SK-N-SH treated with all-trans-retinoic acid at 6 μM for 48 hours (cell line): ENCODE data around the gene ABHD5.

Source experiments
- ATAC-seq: fragments of 200-7000 bp; cut with Tn5 transposase; 3 replicates; pipeline ENCODE4 v1.9.1; 2020; ENCODE audit warnings: mild to moderate bottlenecking, moderate library complexity
- ARNTL ChIP-seq: fragments of 450-650 bp; formaldehyde crosslinking; IDR thresholded peaks from 2 replicates; pipeline ENCODE4 v1.5.0; 2020; ENCODE audit warnings: low read depth, mild to moderate bottlenecking, moderate library complexity, borderline replicate concordance
- BACH2 ChIP-seq: fragments of 250-450 bp; sonication (Bioruptor Pico); IDR thresholded peaks from 2 replicates; pipeline ENCODE4 v1.9.0; 2021; ENCODE audit warnings: mild to moderate bottlenecking, borderline replicate concordance
- CSDC2 ChIP-seq: fragments of 250-450 bp; sonication (Bioruptor Pico); IDR thresholded peaks from 2 replicates; pipeline ENCODE4 v1.5.0; 2020; ENCODE audit warnings: mild to moderate bottlenecking, moderate library complexity
- ESRRG ChIP-seq: fragments of 250-450 bp; sonication (Bioruptor Pico); IDR thresholded peaks from 2 replicates; pipeline ENCODE4 v1.6.1; 2021; ENCODE audit warnings: mild to moderate bottlenecking
- GLIS3 ChIP-seq: fragments of 250-450 bp; sonication (Bioruptor Pico); IDR thresholded peaks from 2 replicates; pipeline ENCODE4 v1.5.0; 2020; ENCODE audit warnings: mild to moderate bottlenecking, moderate library complexity
- ISL1 ChIP-seq: fragments of 250-450 bp; sonication (Bioruptor Pico); IDR thresholded peaks from 2 replicates; pipeline ENCODE4 v2.1.2; 2022; ENCODE audit warnings: mild to moderate bottlenecking, moderate library complexity
- OSR1 ChIP-seq: fragments of 250-450 bp; sonication (Bioruptor Pico); IDR thresholded peaks from 2 replicates; pipeline ENCODE4 v1.8.0; 2022; ENCODE audit warnings: moderate library complexity, mild to moderate bottlenecking, inconsistent platforms
- PPARA ChIP-seq: fragments of 250-450 bp; sonication (Bioruptor Pico); IDR thresholded peaks from 2 replicates; pipeline ENCODE4 v1.5.0; 2020; ENCODE audit warnings: mild to moderate bottlenecking, borderline replicate concordance
- RARB ChIP-seq: fragments of 250-450 bp; sonication (Bioruptor Pico); IDR thresholded peaks from 2 replicates; pipeline ENCODE4 v1.8.0; 2021; ENCODE audit warnings: mild to moderate bottlenecking, moderate library complexity
- SNAI2 ChIP-seq: fragments of 250-450 bp; sonication (Bioruptor Pico); IDR thresholded peaks from 2 replicates; pipeline ENCODE4 v1.5.0; 2020; ENCODE audit warnings: mild to moderate bottlenecking, moderate library complexity
- TCF4 ChIP-seq: fragments of 250-450 bp; sonication (Bioruptor Pico); IDR thresholded peaks from 2 replicates; pipeline ENCODE4 v1.8.0; 2021; ENCODE audit warnings: mild to moderate bottlenecking, moderate library complexity, borderline replicate concordance
- TOX ChIP-seq: fragments of 250-450 bp; sonication (Bioruptor Pico); IDR thresholded peaks from 2 replicates; pipeline ENCODE4 v1.8.0; 2021; ENCODE audit warnings: mild to moderate bottlenecking, moderate library complexity, borderline replicate concordance
- ZC3H10 ChIP-seq: fragments of 250-450 bp; sonication (Bioruptor Pico); IDR thresholded peaks from 2 replicates; pipeline ENCODE4 v1.5.1; 2021; ENCODE audit warnings: mild to moderate bottlenecking, moderate library complexity
- ZFP3 ChIP-seq: fragments of 250-450 bp; sonication (Bioruptor Pico); IDR thresholded peaks from 2 replicates; pipeline ENCODE4 v1.5.0; 2020; ENCODE audit warnings: mild to moderate bottlenecking, moderate library complexity
- ZFP30 ChIP-seq: fragments of 450-650 bp; formaldehyde crosslinking; IDR thresholded peaks from 2 replicates; pipeline ENCODE4 v1.5.0; 2022; ENCODE audit warnings: mild to moderate bottlenecking, moderate library complexity
- ZNF70 ChIP-seq: fragments of 450-650 bp; formaldehyde crosslinking; IDR thresholded peaks from 2 replicates; pipeline ENCODE4 v1.5.0; 2020; ENCODE audit warnings: mild to moderate bottlenecking, moderate library complexity
- ZNF8 ChIP-seq: fragments of 450-650 bp; formaldehyde crosslinking; IDR thresholded peaks from 2 replicates; pipeline ENCODE4 v1.5.0; 2020; ENCODE audit warnings: mild to moderate bottlenecking, moderate library complexity
- TF ChIP-seq, protein P1 (sequence below): fragments of 250-450 bp; sonication (Bioruptor Pico); IDR thresholded peaks from 2 replicates; pipeline ENCODE4 v1.5.0; 2020; ENCODE audit warnings: mild to moderate bottlenecking, moderate library complexity
- TF ChIP-seq, protein P2 (sequence below): fragments of 250-450 bp; sonication (Bioruptor Pico); IDR thresholded peaks from 2 replicates; pipeline ENCODE4 v1.5.1; 2020; ENCODE audit warnings: low read depth, mild to moderate bottlenecking, moderate library complexity
- TF ChIP-seq, protein P3 (sequence below): fragments of 250-450 bp; sonication (Bioruptor Pico); IDR thresholded peaks from 2 replicates; pipeline ENCODE4 v1.5.1; 2021; ENCODE audit warnings: mild to moderate bottlenecking, moderate library complexity
- TF ChIP-seq, protein P4 (sequence below): fragments of 250-450 bp; sonication (Bioruptor Pico); IDR thresholded peaks from 2 replicates; pipeline ENCODE4 v1.8.0; 2020; ENCODE audit warnings: mild to moderate bottlenecking, moderate library complexity, borderline replicate concordance
- TF ChIP-seq, protein P5 (sequence below): fragments of 250-450 bp; sonication (Bioruptor Pico); IDR thresholded peaks from 2 replicates; pipeline ENCODE4 v1.8.0; 2021; ENCODE audit warnings: low read depth, mild to moderate bottlenecking, moderate library complexity, borderline replicate concordance

The ABHD5 gene

DNA sequence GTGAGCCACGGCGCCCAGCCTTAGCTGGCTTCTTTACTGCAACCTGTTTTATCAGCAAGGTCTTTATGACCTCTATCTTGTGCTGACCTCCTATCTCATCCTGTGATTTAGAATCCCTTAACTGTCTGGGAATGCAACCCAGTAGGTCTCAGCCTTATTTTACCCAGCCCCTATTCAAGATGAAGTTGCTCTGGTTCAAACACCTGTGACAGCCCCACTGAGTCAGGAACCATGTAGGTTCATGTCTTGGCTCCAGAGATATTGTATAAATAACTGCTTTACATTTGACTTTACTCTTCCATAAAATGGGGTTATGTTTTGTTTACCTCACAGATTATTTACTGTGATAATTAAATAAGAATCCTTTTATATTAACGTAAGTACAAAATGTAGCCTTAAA, 41.8 kb upstream of the ABHD5 start:
- TF ChIP-seq ZNF70 (CRISPR knock-in tag) (no peak), ZC3H10 (CRISPR knock-in tag) (no peak), BACH2 (CRISPR knock-in tag) (no peak), ARNTL (CRISPR knock-in tag) (no peak), RARB (CRISPR knock-in tag) (no peak), PPARA (CRISPR knock-in tag) (no peak), OSR1 (CRISPR knock-in tag) (no peak), TOX (no peak), ZNF8 (CRISPR knock-in tag) (no peak), ISL1 (no peak), ESRRG (CRISPR knock-in tag) (no peak), ZFP3 (no peak), CSDC2 (CRISPR knock-in tag) (no peak), GLIS3 (no peak), TCF4 (no peak)
- TF ChIP-seq, protein P1, sequence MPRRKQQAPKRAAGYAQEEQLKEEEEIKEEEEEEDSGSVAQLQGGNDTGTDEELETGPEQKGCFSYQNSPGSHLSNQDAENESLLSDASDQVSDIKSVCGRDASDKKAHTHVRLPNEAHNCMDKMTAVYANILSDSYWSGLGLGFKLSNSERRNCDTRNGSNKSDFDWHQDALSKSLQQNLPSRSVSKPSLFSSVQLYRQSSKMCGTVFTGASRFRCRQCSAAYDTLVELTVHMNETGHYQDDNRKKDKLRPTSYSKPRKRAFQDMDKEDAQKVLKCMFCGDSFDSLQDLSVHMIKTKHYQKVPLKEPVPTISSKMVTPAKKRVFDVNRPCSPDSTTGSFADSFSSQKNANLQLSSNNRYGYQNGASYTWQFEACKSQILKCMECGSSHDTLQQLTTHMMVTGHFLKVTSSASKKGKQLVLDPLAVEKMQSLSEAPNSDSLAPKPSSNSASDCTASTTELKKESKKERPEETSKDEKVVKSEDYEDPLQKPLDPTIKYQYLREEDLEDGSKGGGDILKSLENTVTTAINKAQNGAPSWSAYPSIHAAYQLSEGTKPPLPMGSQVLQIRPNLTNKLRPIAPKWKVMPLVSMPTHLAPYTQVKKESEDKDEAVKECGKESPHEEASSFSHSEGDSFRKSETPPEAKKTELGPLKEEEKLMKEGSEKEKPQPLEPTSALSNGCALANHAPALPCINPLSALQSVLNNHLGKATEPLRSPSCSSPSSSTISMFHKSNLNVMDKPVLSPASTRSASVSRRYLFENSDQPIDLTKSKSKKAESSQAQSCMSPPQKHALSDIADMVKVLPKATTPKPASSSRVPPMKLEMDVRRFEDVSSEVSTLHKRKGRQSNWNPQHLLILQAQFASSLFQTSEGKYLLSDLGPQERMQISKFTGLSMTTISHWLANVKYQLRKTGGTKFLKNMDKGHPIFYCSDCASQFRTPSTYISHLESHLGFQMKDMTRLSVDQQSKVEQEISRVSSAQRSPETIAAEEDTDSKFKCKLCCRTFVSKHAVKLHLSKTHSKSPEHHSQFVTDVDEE (CRISPR knock-in tag) = no peak
- TF ChIP-seq, protein P2, sequence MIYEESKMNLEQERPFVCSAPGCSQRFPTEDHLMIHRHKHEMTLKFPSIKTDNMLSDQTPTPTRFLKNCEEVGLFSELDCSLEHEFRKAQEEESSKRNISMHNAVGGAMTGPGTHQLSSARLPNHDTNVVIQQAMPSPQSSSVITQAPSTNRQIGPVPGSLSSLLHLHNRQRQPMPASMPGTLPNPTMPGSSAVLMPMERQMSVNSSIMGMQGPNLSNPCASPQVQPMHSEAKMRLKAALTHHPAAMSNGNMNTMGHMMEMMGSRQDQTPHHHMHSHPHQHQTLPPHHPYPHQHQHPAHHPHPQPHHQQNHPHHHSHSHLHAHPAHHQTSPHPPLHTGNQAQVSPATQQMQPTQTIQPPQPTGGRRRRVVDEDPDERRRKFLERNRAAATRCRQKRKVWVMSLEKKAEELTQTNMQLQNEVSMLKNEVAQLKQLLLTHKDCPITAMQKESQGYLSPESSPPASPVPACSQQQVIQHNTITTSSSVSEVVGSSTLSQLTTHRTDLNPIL = no peak
- TF ChIP-seq, protein P3, sequence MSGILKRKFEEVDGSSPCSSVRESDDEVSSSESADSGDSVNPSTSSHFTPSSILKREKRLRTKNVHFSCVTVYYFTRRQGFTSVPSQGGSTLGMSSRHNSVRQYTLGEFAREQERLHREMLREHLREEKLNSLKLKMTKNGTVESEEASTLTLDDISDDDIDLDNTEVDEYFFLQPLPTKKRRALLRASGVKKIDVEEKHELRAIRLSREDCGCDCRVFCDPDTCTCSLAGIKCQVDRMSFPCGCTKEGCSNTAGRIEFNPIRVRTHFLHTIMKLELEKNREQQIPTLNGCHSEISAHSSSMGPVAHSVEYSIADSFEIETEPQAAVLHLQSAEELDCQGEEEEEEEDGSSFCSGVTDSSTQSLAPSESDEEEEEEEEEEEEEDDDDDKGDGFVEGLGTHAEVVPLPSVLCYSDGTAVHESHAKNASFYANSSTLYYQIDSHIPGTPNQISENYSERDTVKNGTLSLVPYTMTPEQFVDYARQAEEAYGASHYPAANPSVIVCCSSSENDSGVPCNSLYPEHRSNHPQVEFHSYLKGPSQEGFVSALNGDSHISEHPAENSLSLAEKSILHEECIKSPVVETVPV (CRISPR knock-in tag) = no peak
- TF ChIP-seq, protein P4, sequence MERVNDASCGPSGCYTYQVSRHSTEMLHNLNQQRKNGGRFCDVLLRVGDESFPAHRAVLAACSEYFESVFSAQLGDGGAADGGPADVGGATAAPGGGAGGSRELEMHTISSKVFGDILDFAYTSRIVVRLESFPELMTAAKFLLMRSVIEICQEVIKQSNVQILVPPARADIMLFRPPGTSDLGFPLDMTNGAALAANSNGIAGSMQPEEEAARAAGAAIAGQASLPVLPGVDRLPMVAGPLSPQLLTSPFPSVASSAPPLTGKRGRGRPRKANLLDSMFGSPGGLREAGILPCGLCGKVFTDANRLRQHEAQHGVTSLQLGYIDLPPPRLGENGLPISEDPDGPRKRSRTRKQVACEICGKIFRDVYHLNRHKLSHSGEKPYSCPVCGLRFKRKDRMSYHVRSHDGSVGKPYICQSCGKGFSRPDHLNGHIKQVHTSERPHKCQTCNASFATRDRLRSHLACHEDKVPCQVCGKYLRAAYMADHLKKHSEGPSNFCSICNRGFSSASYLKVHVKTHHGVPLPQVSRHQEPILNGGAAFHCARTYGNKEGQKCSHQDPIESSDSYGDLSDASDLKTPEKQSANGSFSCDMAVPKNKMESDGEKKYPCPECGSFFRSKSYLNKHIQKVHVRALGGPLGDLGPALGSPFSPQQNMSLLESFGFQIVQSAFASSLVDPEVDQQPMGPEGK (CRISPR knock-in tag) = no peak
- TF ChIP-seq, protein P5, sequence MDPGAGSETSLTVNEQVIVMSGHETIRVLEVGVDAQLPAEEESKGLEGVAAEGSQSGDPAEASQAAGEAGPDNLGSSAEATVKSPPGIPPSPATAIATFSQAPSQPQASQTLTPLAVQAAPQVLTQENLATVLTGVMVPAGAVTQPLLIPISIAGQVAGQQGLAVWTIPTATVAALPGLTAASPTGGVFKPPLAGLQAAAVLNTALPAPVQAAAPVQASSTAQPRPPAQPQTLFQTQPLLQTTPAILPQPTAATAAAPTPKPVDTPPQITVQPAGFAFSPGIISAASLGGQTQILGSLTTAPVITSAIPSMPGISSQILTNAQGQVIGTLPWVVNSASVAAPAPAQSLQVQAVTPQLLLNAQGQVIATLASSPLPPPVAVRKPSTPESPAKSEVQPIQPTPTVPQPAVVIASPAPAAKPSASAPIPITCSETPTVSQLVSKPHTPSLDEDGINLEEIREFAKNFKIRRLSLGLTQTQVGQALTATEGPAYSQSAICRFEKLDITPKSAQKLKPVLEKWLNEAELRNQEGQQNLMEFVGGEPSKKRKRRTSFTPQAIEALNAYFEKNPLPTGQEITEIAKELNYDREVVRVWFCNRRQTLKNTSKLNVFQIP = no peak
- no peak for ATAC-seq

DNA sequence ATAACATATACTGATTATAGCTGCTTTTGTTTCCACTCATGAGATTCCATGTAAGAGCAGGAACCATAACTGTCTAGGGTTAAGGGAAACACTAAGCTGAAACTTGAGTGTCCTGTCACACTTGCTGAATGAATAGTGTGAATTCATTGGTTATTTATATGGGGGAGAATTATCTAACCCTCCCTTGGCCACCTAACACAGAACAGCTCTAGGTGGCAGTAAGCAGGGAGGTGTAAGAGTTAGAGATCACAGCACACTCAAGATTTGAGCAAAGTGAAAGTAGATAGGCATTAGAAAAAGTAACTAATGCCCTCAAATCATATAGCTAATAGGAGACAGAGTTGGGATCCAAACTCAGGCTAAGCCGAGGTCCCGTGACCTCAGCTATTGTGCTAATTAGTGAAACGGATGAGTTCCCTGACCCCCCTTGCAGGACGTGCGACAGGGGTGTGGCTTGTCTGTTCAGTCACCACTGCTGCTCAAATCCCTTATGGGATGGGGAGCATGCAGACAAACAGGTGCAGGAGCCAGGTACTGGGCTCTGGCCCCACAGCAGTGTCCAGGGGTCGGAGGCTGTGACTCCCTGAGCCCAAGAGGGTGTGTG, 41.3 kb upstream of the ABHD5 start:
- TF ChIP-seq TCF4 = no peak
- TF ChIP-seq SNAI2 (CRISPR knock-in tag) = no peak
- no peak for TF ChIP-seq BACH2 (CRISPR knock-in tag)
- no peak for TF ChIP-seq ZC3H10 (CRISPR knock-in tag)
- no peak for TF ChIP-seq ISL1
- TF ChIP-seq TOX = no peak
- no peak for TF ChIP-seq ESRRG (CRISPR knock-in tag)
- TF ChIP-seq ZNF8 (CRISPR knock-in tag) = no peak
- ATAC-seq = no peak

DNA sequence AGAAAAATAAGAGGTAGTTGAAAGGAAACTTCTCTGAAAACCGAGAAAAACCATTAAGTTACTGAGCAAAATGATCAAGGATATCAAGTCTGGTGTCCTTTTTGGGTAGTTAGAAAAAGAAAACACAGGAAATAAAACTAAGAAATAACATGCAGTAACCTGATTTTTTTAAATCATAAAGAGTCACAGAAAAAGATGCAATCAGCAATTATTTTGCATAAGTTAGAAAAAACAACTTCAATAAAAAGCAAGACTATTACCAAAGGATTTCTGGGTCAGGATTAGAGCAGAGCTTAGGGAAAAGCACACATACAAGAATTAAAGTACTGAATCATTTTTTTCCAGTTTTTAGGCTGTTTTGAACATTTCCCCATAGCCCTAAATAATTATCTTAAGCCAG, 40.4 kb upstream of the ABHD5 start:
- no peak for ATAC-seq
- TF ChIP-seq ZNF70 (CRISPR knock-in tag) (no peak), TOX (no peak), TCF4 (no peak), PPARA (CRISPR knock-in tag) (no peak), ISL1 (no peak), ZNF8 (CRISPR knock-in tag) (no peak), ZFP30 (CRISPR knock-in tag) (no peak), SNAI2 (CRISPR knock-in tag) (no peak), CSDC2 (CRISPR knock-in tag) (no peak), ESRRG (CRISPR knock-in tag) (no peak), OSR1 (CRISPR knock-in tag) (no peak), ARNTL (CRISPR knock-in tag) (no peak)
- TF ChIP-seq, protein P3 (CRISPR knock-in tag) = no peak
- TF ChIP-seq, protein P2 = no peak
- TF ChIP-seq, protein P1 (CRISPR knock-in tag) = no peak
